H54 (cell line): ENCODE data around the gene KCNT2.

Experiments
- DNase-seq: peaks from one replicate; pipeline ENCODE4 v3.0.0; 2011; ENCODE audit warnings: low spot score, mixed read lengths; ENCODE audit not compliant: insufficient read length
- FAIRE-seq: peaks from 3 replicates; lab custom pipeline; 2011; peaks lifted over from hg19 to GRCh38; lab: Jason Lieb, UNC
- POLR2A ChIP-seq: IDR thresholded peaks from 2 replicates; pipeline ENCODE4 v1.6.1; 2011; ENCODE audit warnings: low read depth, mild to moderate bottlenecking, low read length

The KCNT2 gene

GRCh38 chr1:196466166-196466565 lies 142.1 kb downstream of the KCNT2 start:
- no peak for TF ChIP-seq POLR2A
- no peak for DNase-seq
- FAIRE-seq: peak; percentile 15

- DNase-seq (no peak), FAIRE-seq (peak; percentile 30)
- no peak for TF ChIP-seq POLR2A
These were observed 143.7 kb downstream of the KCNT2 start for GRCh38 chr1:196464480-196464941.

- no peak for TF ChIP-seq POLR2A
- DNase-seq (no peak), FAIRE-seq (no peak)
These were observed 146.2 kb downstream of the KCNT2 start for GRCh38 chr1:196462086-196462485.

- no peak for TF ChIP-seq POLR2A
- no peak for FAIRE-seq
- no peak for DNase-seq
These were observed 146.7 kb downstream of the KCNT2 start for GRCh38 chr1:196461521-196461920.

GRCh38 chr1:196459383-196459782 lies 148.9 kb downstream of the KCNT2 start:
- TF ChIP-seq POLR2A: no peak
- FAIRE-seq (no peak), DNase-seq (no peak)

- FAIRE-seq: no peak
- TF ChIP-seq POLR2A: no peak
- no peak for DNase-seq
These were observed 153.4 kb downstream of the KCNT2 start for GRCh38 chr1:196454792-196455191.

GRCh38 chr1:196451103-196451502 lies 157.1 kb downstream of the KCNT2 start:
- DNase-seq (no peak), FAIRE-seq (no peak)
- TF ChIP-seq POLR2A: no peak

GRCh38 chr1:196450143-196451095 lies 157.8 kb downstream of the KCNT2 start:
- DNase-seq: no peak
- no peak for FAIRE-seq
- TF ChIP-seq POLR2A: no peak

- FAIRE-seq (no peak), DNase-seq (no peak)
- TF ChIP-seq POLR2A: no peak
These were observed 158.8 kb downstream of the KCNT2 start for GRCh38 chr1:196449460-196449859.

GRCh38 chr1:196445775-196446174 lies 162.5 kb downstream of the KCNT2 start:
- FAIRE-seq (no peak), DNase-seq (no peak)
- TF ChIP-seq POLR2A: no peak

GRCh38 chr1:196444634-196445033 lies 163.6 kb downstream of the KCNT2 start:
- TF ChIP-seq POLR2A: no peak
- DNase-seq (no peak), FAIRE-seq (no peak)

GRCh38 chr1:196442366-196442765 lies 165.9 kb downstream of the KCNT2 start:
- no peak for TF ChIP-seq POLR2A
- DNase-seq (no peak), FAIRE-seq (no peak)

GRCh38 chr1:196440711-196441110 lies 167.5 kb downstream of the KCNT2 start:
- DNase-seq: no peak
- TF ChIP-seq POLR2A: no peak
- no peak for FAIRE-seq

GRCh38 chr1:196438329-196438728 lies 169.9 kb downstream of the KCNT2 start:
- no peak for FAIRE-seq
- no peak for DNase-seq
- TF ChIP-seq POLR2A: no peak

- no peak for TF ChIP-seq POLR2A
- FAIRE-seq (no peak), DNase-seq (no peak)
These were observed 170.6 kb downstream of the KCNT2 start for GRCh38 chr1:196437671-196438070.

- FAIRE-seq (no peak), DNase-seq (no peak)
- no peak for TF ChIP-seq POLR2A
These were observed 175.2 kb downstream of the KCNT2 start for GRCh38 chr1:196433000-196433399.
